HG03442 (cell line): Measurements from ENCODE around the gene TRAPPC10.

Source experiments
- ATAC-seq: cut with Tn5 transposase; IDR thresholded peaks from one replicate; pipeline ENCODE4 v1.9.1; 2021; ENCODE audit warnings: mild to moderate bottlenecking, moderate library complexity; ENCODE audit not compliant: unreplicated experiment

Gene TRAPPC10

GRCh38 chr21:43982489-43983078 is 29.5 kb upstream of the TRAPPC10 start:
- no peak for ATAC-seq

GRCh38 chr21:43983390-43983789 is 28.7 kb upstream of the TRAPPC10 start:
- ATAC-seq, result no peak

- ATAC-seq, result no peak
Observed at GRCh38 chr21:43983860-43984420, 28.2 kb upstream of the TRAPPC10 start.

GRCh38 chr21:43984905-43985689 is 27.0 kb upstream of the TRAPPC10 start:
- ATAC-seq, result no peak

GRCh38 chr21:43985690-43986251 is 26.3 kb upstream of the TRAPPC10 start:
- ATAC-seq, result no peak

- no peak for ATAC-seq
Observed at GRCh38 chr21:43986544-43987451, 25.3 kb upstream of the TRAPPC10 start.

GRCh38 chr21:43987509-43987908 is 24.6 kb upstream of the TRAPPC10 start:
- no peak for ATAC-seq

GRCh38 chr21:43988016-43988415 is 24.1 kb upstream of the TRAPPC10 start:
- ATAC-seq, result no peak

GRCh38 chr21:43988506-43989230 is 23.4 kb upstream of the TRAPPC10 start:
- no peak for ATAC-seq

- ATAC-seq, result no peak
Observed at GRCh38 chr21:43989401-43989800, 22.7 kb upstream of the TRAPPC10 start.

- ATAC-seq, result no peak
Observed at GRCh38 chr21:43991447-43991991, 20.6 kb upstream of the TRAPPC10 start.

- no peak for ATAC-seq
Observed at GRCh38 chr21:43992121-43992520, 20.0 kb upstream of the TRAPPC10 start.

- ATAC-seq, result no peak
Observed at GRCh38 chr21:43993420-43993934, 18.6 kb upstream of the TRAPPC10 start.

- no peak for ATAC-seq
Observed at GRCh38 chr21:43994085-43994484, 18.0 kb upstream of the TRAPPC10 start.

- no peak for ATAC-seq
Observed at GRCh38 chr21:43994646-43995045, 17.5 kb upstream of the TRAPPC10 start.

- ATAC-seq, result no peak
Observed at GRCh38 chr21:43995521-43996105, 16.5 kb upstream of the TRAPPC10 start.

- no peak for ATAC-seq
Observed at GRCh38 chr21:43997766-43998742, 14.1 kb upstream of the TRAPPC10 start.

- ATAC-seq, result no peak
Observed at GRCh38 chr21:44000360-44000759, 11.7 kb upstream of the TRAPPC10 start.
